ENCODE data around the gene PHKB.
"Not testable (repeated sequence)": the region's sequence is repeated elsewhere in the genome, so short reads cannot be mapped to it uniquely, and the experiment has no call there.

Gene PHKB

DNA sequence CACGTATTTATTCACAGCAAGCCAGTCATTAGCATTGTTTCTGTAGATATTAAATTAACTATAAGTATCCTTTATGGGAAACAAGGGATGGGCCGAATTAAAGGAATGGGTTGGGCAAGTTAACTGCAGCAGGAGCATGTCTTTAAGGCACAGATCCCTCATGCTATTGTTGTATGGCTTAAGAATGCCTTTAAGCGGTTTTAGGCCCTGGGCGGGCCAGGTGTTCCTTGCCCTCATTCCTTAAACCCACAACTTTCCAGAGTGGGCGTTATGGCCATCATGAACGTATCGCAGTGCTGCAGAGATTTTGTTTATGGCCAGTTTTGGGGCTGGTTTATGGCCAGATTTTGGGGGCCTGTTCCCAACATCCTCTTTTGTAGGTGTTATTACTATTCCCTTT is 9.1 kb downstream of the PHKB start:
- DNase-seq: no peak

DNA sequence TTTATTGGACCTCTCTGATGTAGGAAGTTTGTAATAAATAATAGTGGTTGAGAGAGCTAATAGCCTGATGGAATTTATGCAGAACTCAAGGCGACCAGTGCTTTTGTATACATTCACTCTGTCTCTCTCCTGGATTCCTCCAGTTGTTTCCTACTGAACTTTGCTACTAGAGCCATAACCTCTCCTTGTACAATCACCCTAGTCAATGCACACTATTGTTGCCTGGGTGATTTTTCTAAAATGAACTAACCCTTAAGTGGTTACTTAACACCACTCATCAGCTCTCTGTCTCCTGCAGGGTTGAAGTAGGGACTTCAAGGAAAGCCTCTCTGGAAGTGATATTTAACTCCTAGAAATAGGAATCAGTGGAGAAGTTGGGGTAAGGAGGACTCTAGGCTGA is 9.7 kb downstream of the PHKB start:
- no peak for DNase-seq

DNA sequence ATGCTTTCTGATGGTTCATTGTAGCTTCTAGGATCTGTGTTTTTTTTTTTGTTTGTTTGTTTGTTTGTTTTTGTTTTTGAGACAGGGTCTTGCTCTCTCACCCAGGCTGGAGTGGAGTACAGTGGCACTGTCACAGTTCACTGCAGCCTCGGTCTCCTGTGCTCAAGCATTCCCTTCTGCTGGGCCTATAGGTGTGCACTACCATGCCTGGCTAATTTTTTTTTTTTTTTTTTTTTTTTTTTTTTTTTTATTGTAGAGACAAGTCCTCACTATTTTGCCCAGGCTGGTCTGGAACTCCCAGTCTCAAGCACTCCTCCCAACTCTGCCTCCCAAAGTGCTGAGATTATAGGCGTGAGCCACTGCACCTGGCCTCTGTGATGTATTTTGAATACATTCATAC is 11.9 kb downstream of the PHKB start:
- DNase-seq: not testable (repeated sequence)

DNA sequence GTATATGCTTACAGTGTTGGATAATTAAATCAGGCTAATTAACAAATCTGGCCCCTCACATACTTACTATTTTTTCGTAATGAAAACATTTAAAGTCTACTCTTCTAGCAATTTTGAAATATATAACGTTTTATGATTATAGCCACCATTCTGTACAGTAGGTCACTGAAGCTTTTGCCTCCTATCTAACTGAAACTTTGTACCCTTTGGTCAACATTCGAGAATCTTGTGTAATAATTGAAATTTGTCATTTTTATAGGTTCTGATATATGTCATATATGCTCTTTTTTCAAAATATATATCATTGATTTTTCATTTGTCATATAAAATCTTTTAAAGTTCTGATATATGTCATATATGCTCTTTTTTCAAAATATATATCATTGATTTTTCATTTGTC is 12.7 kb downstream of the PHKB start:
- DNase-seq: no peak

DNA sequence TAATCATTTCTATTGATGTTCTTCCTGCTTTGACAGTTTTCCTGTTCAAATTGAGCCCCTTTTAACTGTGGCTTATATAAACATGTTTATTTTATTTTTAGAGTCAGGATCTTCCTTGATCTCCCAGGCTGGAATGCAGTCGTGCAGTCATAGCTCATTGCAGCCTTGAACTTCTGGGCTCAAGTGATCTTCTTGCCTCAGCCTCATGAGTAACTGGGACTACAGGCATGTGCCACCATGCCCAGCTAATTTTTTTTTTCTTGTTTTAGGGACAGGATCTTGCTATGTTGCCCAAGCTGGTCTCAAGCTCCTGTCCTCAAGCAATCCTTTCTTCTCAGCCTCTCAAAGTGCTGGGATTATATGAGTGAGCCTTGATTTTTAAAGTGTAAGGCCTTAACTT is 14.7 kb downstream of the PHKB start:
- DNase-seq: no peak

DNA sequence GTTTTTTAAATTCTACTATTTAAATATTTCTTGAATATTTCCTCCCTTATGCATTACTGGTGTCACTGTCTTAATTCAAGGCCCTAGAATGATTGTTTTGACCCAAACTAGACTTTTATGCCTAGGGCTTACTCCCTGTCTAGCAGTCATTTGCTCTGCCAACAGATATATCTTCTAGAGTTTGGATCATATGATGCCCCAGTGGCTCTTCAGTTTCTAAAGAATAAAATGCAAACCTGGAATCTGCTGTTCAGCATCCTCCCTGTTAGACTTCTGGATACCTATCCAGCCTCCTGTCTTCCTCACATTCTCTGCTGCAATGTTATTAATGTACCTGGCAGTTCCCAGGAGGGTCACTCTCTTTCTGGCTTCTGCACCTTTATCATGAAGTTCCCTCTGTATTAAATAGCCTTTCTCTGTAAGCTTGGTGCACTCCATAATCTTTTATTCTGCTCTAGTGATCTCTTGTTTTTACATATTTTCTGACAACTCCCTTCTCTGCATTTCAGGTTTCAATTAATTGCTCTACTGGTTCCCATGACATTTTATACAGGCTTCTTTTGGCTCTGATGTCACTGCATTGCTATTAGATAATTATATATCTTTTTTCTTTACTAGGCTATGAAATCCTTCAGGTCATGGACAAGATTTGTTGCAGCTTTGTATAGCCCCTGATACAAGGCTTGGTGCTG is 15.7 kb downstream of the PHKB start:
- no peak for DNase-seq

DNA sequence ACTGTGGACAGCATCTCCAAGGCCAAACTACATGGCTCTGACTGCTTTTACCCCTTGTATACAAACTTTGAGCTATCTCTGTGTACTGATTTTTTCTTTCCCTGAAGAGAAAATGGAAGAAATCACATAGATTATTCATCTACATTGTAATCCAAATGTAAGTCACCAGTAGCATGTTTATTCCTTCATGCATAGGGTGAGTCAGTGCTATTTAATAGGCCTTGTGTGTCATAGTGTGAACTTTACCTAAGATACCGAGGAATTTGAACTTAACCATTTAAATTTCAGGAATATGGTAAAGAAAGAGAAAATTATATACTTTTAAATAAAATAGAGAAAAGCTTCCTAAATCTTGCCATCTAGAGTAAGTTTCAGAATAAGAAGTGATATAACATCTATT is 16.5 kb downstream of the PHKB start:
- DNase-seq: no peak

DNA sequence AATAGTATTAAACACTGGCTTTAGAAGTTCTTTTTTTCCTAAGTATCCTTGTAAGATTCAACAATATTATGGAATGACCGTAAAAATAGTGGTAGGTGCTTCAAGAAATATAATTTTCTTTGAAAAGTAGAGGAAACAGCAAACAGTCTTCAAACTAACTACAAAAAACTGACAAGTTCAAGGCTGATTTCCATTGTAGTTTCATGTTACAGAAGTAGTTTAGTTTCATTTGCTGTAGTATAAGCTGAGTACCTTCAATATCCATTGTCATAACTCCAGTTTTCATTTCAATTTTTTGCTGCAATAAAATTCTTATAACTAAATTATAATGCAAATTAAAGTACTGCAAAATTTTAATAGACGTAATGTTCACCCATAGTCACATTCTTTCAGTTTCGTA is 19.3 kb downstream of the PHKB start:
- no peak for DNase-seq

DNA sequence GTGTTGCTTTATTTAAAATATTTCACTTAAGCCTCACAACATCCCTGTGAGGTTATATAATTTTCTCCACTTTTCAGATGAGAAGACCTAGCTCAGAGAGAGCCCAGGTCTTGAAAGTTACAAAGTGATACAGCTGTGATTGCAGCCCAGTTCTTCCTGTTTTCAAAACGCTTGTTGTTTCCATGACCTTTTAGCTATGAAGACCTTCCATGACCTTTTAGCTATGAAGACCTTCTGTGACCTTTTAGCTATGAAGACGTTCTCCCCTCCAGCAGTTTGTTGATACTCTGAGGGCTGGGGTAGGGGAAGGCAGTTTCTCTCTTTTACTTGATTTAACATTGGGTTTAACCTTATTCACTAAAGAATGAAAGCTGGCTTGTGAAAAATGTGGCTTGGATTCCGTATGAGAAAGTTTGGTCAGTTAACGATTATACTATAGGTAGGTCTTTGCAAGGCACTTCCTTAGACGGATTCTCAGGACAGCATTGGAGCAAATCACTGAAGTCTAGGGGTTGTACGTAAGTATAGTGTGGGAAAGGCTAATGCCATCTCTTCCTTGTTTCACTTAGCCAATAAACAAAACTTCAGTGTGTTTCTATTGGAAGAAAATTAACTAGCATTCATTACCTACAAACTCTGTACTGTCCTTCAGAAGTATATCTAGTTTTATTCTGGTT is 20.7 kb downstream of the PHKB start:
- DNase-seq: no peak

DNA sequence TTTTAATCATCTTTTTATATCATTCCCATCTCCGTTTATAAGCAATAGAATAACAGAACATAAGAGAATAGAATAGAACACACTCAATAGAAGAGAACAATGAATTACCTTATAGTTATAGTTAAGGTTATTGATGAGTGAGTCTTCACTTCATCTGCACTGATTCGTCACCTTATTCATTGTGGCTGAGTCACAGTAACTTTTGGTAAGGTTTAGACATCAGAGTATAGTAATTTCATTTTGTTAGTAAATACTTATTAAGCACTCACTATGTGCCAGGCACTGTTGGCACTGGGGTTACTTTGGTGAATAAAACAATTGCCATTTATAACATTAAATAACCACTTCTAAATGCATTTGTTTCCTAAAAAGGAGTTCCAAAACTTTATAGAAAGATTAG is 22.5 kb downstream of the PHKB start:
- no peak for DNase-seq

DNA sequence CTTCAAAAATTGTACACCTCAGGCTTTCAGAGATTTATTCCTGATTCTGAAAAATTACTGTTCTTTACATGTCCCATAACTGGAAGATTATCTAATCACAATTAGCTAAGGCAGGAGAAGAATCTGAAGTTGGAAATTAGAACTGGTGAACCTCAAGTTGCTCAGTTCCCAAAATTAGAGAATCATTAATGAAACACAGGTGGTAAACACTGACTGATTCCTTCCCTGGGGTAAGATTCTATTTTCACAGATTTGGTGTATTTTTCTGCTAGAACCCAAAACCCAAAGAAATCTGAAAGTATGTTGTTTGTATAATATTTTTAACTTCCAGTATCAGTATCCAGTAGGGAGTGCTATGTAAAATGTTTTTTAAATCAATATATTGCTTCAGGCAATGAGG is 25.7 kb downstream of the PHKB start:
- no peak for DNase-seq

DNA sequence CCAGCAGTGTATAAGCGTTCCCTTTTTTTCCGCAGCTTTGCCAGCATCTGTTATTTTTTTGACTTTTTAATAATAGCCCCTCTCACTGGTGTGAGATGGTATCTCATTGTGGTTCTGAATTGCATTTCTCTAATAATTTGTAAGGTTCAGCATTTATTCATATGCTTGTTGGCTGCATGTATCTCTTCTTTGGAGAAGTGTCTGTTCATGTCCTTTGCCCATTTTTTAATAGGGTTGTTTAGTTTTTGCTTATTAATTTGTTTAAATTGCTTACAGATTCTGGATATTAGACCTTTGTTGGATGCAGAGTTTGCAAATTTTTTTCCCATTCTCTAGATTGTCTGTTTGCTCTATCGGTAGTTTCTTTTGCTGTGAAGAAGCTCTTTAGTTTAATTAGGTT is 26.9 kb downstream of the PHKB start:
- no peak for DNase-seq

DNA sequence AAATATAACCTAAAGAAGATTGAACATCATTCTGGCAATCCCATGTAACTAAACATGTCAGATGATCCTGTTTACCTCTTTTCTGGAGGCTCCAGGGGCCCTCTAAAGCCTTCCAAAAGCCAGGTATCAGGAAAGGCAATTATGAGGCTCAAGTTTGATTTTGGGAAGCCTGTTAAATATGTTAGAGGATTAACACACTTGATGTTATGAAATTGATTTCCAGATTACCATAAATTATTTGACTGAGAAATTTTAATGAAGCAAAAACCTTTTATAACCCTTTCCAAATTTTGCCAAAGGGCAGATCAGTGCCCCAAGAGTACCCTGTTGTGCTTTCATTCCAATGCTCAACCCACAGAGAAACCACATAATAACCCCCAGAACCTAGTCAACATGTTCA is 29.3 kb downstream of the PHKB start:
- no peak for DNase-seq

DNA sequence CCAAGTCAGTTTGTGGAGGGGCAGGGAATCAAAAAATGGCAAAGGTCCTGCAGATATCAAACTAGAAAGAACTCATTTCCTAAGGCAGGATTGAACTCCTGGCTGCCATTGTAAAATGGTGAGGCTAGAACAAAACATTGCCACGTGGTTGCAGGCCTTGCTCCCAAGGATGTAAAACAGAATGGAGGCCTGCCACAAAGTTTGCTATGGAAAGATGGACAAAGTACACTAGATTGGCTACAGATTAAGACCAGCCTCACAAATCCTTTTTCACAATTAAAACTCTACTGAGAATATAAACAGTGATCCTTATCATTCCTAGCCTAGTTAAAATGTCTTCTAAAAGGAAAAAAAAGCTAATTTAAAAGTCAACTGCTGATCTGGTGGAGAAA is 30.9 kb downstream of the PHKB start:
- DNase-seq: no peak

DNA sequence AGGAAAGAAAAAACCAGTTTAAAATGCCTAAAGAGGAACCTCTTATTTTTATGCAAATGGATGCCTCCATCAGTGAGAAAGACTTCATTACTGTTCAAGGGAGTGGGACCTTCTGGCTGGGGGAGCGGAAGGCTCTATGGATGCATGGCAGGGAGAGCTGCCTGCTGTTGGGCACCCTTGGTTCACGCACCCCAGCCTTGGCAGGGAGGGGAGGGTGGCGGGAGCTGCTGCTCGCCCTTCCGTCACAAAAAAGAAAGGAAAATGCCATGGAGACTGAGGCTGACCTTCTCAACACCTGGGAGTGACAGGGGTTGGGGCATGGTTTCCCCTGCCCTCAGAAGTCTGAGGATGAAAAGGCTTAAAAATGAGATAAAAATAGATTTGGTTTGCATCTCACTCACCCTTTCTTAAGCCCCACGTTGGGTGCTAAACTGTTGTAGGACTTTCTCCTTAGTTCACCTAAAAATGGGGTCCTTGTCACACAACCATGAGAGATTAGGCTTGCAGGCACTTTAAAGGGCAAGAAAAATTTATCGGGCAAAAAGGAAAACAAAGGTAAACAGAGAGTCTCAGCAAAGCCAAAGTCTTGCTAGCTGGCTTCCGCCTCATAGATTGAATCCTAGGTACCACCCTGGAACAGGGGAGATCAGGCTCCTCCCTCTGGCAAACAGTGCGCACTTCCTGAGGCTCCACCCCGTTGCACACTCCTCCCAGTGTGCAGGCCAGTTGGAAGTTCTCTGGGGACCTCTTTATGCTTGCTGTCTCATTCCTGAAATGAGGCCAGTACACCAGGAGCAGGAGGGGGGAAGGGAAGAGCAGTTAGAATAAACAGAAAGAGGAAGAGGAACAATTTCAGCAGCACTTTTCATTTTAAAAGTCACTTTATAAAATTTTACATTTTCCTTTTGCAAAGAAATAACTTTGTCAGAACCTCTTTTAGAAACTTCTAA is 31.6 kb downstream of the PHKB start:
- no peak for DNase-seq

DNA sequence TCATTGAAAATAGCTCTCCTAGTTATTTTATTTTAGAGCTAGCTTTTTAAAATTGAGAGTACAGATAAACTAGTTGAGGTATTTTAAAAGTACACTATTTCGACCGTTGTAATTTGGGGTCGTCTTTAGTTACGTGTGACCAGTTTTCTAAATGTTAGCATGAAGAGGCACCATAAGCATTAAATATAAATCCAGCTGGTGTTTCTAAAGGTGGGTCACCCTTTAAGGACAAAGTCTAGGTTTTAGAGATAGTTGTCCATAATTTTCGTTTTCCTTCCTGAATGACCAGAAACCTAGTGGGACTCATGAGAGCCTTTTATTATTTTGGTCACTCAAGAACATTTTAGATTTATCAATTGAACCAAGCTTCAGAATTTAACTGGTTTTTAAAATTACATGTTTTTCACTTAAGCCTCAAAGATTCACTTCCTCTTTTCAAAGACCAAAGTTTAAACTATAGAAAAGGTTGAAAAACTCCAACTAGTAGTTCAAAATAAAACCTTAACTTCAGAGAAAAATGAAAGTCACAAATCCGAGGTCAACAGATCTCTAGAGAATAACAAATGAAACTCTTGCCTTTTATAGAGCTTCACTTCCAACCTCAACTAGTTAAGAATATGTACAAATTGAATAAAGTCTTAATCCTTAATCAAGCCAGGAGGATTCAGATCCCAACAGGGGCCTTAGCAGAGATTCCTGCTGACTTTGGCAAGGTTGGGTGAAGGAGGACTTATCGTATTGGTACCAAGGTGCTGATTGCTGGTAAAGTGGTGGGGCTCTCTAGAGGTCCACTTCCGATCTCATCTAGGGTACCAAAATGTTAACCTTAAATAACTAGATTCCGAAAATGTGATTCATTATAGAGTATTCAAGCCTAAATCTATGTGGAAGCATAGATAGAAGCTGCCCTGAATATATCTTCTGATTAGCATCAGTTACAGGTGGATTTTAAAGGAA is 32.5 kb downstream of the PHKB start:
- no peak for DNase-seq

DNA sequence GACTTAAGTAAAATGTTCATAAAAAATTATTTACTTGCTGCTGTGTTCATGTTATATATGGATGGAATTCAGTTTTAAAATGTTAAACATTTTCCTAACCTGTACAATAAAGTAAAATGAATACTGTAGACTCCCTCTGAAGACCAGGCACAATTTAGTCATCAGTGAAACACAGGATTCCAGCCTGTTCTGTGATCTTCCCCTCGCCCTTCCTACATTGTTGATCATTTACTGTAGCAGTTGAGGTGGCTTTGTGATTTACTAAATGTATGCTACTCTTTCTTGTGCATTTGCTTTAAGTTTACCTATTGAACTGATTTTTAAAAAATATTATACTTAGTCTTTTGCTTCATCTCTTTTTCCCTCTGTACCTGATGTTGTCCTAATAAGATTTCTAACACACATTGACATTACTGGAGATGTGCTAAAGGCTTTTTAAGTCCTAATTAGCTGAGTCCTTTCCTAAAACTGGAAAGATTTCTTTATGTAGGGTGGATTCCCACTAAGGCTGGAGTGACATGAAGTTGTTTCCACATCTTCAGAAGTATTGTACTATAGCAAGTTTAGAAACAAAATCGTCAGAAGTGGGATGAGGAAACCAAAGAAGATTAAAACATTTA is 38.1 kb downstream of the PHKB start:
- no peak for DNase-seq

DNA sequence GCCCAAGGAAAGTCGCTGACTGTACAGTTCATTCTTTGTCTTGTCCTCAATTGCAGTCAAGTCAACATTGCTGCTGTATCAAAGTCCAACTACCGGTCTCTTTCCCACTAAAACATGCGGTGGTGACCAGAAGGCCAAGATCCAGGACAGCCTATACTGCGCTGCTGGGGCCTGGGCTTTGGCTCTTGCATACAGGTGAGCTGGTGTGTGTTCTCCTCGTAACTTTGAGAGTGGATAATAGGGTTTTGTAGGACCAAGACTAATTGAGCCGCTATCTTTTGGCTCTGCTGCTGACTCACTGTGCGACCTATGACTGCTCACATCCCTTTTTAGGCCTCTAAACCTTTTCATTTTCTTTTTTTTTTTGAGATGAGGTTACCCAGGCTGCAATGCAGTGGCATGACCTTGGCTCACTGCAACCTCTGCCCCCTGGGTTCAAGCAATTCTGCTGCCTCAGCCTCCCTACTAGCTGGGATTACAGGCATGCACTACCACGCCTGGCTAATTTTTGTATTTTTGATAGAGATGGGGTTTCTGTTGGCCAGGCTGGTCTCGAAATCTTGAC is 38.7 kb downstream of the PHKB start:
- no peak for DNase-seq

DNA sequence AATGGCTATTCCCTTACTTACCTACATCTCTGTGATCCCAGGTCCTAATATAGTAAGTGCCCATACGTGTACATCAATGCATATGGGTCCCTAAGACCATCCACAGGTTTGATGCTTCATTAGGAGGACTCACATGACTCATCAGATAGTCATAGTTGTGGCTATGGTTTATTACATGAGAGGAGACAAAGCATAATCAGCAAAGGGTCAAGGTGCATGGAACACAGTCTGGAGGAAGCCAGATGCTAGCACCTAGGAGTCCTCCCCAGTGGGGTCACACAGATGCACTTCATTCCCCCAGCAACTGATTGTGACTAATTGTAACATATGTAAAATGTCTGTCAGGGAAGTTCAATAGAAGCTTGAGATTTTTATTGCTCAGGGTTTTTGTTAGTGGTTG is 42.8 kb downstream of the PHKB start:
- DNase-seq: no peak

DNA sequence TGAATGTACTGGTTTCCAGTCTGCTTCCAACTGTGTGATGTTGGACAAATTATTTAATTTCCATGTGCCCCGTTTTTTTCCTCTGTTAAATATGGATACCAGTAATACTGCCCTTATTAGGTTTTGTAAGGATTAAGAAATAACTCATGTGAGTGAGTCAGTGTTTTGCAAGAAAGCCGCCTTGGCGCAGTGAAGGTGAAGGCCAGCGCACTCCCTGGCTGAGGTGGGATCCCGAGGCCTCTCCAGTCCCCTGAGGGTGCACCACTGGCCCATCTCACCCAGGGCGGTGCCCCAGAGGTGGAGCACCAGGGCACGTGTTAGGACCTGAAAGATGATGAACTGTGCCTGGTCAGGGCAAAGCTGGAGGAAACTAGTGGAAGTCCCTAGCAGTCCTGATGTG is 43.5 kb downstream of the PHKB start:
- DNase-seq: no peak

DNA sequence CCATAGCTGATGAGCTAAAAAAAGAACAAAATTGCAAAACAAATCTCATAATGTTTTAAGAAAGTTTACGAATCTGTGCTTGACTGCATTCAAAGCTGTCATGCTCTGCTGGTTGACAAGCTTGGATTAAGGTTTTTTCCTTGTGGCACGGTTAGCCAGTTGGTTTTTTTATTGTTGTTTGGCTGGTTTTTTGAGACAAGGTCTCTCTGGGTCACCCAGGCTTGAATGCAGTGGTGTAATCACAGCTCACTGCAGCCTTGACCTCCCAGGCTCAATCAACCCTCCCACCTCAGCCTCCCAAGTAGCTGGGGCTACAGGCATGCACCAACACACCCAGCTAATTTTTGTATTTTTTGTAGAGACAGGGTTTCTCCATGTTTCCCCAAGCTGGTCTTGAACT is 45.7 kb downstream of the PHKB start:
- no peak for DNase-seq

DNA sequence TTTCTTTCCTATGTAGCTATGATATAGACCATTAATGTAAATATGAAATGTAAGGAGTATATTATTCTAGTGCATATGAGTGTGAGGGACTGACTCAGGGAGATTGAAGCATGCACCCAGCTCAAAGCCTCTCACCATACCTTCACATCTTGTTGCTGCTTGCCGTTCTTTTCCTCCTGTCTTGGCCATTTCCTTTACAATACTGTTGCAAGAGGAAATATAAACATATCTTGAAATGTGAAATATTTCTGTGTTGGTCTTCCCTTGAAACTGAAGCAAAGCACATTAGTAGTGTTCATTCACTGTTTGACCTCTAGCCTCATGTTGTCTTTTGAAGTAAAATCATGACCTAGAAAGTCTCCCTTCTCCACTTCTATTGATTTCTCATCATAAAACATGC is 46.6 kb downstream of the PHKB start:
- DNase-seq: no peak
